T-helper 1 cell treated with Interleukin-12 subunit alpha and Interleukin-12 subunit beta and Interleukin-4 antibody, amounts not matched to agents 30 ng/mL and 1 ng/mL, for 36 hours (primary cell): ENCODE measurements around the gene FAM228B. TPM values are rescaled to one million over a fixed set of nuclear protein-coding genes. Genes with fewer than 3 reads are reported as not detected.
"Not testable (repeated sequence)": the region's sequence is repeated elsewhere in the genome, so short reads cannot be mapped to it uniquely, and the experiment has no call there.

Source experiments
- intact Hi-C: fragments of 100-400 bp; cut with micrococcal nuclease; formaldehyde crosslinking; loops from one replicate; pipeline ENCODE4 v1.15.1; 2024
- total RNA-seq: library from RNA; stranded (reverse); gene quantifications from 2 replicates; pipeline ENCODE4 v1.2.3, GENCODE V29; 2022

Gene FAM228B
- total RNA-seq, 1 donor from 2014 or later, result 10.1 TPM

DNA sequence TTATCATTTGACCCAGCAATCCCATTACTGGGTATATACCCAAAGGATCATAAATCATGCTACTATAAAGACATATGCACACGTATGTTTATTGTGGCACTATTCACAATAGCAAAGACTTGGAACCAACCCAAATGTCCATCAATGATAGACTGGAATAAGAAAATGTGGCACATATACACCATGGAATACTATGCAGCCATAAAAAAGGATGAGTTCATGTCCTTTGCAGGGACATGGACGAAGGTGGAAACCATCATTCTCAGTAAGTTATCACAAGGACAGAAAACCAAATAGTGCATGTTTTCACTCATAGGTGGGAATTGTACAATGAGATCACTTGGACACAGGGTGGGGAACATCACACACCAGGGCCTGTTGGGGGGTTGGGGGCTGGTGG, 22.5 kb upstream of the FAM228B start:
- intact Hi-C loops, result not testable (repeated sequence)

DNA sequence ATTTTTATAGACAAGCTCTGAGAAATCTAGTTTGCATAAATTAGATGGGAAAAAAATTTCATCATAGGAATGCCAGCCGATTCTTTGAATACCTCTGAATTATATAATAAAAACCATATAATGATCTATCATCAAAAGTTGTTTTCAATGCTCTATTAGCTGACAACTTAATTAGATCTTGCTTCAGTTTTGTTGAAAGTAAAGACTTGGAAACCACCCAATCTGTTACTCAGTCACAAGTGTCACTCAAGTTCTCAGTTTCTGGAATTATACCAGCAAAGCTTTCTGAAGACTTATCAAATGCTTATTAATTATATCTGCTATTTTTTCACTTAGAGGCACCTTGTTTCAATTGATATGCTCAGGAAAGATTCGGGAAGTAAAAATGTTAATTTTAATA, 21.3 kb upstream of the FAM228B start:
- intact Hi-C loops, result no loop called here

DNA sequence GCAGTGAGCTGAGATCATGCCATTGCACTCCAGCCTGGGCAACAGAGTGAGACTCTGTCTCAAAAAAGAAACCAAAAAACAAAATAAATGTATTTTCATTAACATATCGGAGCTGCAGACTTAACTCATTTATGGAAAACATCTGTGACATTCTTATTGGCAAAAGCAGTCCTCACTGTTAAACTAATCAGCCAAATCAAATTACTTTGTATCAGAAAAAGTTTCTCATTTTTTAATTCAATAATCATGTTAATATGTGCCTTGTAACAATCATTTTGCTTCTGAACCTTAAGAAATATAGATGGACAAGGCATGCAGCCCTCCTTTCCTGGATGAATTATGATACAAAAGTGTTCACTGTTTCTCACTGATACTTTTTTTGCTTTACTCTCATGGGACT, 20.6 kb upstream of the FAM228B start:
- intact Hi-C loops, result no loop called here

DNA sequence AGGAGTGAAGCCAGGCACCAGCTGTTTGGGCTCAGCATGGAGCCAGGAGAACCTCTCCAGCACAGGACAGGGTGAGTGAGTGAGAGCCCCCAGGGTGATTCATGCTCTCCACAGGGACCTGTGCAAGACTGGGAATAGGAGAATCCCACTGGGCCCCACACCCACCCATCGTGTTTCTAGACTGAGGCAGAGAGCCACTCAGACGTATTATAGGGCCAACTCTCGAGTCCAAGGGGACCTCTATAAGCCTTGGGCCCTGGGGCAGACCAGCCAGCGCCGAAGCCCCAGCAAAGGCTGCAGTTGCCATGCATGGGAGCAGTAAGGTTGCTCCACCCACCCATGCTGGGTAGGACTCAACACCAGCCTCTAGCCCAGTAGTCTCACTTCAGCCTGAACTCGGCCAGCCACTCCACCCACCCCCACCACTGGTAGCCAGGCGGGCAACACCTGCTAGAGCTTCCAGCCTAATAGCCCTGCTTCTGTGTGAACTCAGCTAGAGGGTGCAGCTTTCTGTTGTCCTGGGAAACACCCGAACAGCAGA, 19.1 kb upstream of the FAM228B start:
- intact Hi-C loops, result no loop called here

DNA sequence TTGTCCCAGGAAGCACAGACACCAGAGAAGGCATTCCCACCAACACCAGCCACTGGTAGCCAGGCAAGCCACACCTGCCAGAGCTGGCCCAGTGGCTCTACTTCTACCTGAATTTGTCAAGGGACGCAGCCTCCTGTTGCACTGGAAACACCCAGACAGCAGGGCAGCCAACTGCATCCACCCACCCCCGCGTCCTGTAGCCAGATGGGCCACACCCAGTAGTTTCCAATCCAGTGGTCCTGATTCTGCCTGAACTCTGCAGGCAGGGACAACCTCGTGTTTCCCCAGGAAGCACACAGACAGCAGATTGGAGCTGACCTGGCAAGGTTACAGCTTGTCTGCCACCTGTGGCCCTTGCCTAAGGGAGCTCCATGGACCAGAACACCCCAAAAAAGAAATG, 18.4 kb upstream of the FAM228B start:
- intact Hi-C loops, result no loop called here

DNA sequence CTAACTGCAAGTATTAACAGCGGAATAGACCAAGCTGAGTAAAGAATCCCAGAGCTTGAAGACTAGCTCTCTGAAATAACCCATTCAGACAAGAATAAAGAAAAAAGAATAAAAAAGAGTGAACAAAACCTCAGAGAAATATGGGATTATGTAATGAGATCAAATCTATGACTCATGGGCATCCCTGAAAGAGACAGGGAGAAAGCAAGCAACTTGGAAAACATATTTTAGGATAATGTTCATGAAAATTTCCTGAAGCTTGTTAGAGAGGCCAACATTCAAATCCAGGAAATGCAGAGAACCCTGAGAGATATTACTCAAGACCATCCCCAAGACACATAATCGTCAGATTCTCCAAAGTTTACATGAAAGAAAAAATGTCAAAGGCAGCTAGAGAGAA, 17.5 kb upstream of the FAM228B start:
- intact Hi-C loops, result no loop called here

DNA sequence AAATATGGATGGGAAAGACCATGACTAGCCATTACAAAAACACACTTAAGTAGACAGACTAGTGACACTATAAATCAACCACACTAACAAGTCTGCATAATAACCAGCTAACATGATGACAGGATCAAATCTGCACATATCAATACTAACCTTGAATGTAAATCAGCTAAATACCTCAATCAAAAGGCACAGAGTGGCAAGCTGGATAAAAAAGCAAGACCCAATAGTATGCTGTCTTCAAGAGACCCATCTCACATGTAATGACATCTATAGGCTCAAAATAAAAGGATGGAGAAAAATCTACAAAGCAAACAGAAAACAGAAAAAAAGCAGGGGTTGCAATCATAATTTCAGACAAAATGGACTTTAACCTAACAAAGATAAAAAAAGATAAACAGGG, 16.5 kb upstream of the FAM228B start:
- intact Hi-C loops, result no loop called here

DNA sequence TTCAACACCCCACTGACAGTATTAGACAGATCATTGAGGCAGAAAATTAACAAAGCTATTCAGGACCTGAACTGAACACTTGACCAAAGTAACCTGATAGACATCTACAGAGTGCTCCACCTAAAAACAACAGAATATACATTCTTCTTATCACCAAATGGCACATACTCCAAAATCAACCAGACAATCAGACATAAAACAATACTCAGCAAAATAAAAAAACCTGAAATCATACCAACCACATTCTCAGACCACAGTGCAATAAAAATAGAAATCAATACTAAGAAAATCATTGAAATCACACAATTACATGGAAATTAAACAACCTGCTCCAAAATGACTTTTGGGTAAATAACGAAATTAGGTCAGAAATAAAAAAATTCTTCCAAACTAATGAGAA, 15.9 kb upstream of the FAM228B start:
- intact Hi-C loops, result no loop called here

DNA sequence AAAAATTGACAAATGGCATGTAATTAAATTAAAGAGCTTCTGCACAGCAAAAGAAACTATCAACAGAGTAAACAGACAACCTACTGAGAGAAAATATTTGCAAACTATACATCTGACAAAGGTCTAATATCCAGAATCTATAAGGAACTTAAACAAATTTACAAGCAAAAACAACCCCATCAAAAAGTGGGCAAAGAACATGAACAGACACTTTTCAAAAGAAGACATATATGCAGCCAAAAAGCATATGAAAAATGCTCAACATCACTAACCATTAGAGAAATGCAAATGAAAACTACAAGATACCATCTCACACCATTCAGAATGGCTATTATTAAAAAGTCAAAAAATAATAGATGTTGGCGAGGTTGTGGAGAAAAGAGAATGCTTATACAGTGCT, 13.8 kb upstream of the FAM228B start:
- intact Hi-C loops, result not testable (repeated sequence)

DNA sequence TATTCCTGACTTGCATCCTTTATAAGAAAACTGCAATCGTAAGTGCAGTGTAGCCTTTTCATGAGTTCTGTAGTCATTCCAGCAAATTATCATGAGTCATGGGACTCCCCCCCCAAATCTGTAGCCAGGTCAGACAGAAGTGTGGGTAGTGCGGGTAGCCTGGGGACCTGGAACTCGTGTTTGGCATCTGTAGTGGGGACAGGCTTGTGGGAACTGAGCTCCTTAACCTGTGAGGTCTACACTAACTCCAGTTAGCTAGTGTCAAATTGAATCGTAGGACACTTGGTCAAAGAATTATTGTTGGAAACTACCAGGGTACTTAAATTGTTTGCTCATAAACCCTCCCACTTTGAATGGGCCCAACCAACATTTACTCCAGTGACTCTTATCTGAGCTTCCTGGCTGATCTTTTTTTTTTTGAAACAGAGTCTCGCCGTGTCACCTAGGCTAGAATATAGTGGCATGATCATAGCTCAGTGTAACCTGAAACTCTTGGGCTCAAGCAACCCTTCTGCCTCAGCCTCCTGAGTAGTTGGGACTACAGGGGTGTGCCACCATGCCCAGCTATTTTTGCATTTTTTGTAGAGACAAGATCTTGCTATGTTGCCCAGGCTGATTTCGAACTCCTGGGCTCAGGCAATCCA, 12.5 kb upstream of the FAM228B start:
- intact Hi-C loops, result no loop called here

DNA sequence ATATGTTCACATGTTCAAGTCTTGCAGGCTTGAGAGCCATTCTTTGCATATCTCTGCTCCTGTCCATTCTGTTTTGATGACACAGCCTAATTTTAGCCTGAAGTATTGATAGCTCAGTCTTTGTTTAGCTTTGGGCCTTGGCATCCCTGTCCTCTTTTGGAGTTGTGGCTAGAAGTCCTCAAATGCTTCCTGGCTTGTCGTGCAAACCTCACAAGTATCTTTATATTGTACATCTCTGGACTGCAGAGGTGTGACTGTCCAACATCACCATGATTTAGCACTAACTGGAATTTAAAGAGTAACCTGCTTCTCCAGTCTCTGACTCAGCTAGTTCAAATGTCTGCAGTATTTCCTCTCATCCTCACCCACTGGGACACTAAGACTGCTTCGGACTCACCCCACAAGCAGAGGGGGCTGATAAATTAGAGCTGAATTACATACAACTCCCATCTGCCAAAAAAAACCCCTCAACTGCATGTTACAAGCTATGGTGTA, 11.8 kb upstream of the FAM228B start:
- intact Hi-C loops, result no loop called here

DNA sequence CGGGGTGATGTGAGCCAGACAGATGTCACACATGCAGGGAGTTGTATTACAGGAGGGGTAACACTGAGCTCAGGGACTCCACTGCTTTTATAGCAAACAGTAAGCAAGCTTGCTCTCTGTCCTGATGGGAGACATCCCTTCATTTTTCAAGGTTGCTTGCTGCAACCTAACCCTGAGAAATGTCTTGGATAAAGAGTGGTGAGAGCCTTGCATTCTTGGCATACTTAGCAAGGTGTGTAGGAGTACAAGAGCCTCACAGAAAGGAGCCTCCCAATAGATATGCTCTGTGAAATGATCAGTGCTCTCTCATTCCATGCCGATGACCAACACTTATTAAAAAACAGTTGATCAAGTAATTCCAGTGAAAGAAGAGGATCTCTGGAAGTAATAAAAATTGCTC, 8.2 kb upstream of the FAM228B start:
- intact Hi-C loops, result no loop called here

DNA sequence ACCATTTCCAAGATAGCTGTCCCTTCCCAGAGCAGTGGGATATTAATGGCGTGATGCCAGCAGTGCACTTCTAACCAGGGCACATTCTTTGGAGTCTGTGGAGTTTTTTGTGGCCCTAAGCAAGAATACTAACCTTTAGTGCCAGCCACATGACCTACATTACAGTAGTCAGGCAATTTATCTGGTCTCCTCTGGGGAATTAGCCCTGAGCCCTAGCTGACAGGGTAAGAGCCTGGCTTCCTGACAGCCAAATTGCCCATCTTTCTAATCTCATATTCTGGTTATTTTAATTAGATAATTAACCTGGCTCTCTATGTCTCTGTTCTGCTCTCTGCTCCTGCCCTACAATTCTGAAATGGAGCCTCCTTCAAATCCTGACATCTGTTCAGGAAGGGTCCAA, 5.4 kb upstream of the FAM228B start:
- intact Hi-C loops, result no loop called here

DNA sequence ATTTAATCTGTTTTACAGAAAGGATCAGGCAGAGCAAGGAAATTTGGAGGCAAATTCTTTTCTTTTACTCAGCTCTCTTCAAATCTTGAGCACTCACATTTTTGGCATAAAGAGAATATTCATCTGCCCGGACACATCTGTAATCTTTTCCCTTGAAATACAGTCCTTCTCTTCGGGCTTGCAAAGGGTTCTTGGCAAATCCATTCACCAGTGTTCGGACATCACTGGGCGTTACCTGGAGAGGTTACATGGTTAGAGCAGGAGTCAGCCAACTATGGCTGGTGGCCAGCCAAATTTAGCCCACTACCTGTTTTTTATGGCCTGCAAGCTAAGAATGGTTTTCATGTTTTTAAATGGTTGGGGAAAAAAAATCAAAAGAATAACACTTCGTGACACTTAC, 2.2 kb upstream of the FAM228B start:
- intact Hi-C loops, result no loop called here

DNA sequence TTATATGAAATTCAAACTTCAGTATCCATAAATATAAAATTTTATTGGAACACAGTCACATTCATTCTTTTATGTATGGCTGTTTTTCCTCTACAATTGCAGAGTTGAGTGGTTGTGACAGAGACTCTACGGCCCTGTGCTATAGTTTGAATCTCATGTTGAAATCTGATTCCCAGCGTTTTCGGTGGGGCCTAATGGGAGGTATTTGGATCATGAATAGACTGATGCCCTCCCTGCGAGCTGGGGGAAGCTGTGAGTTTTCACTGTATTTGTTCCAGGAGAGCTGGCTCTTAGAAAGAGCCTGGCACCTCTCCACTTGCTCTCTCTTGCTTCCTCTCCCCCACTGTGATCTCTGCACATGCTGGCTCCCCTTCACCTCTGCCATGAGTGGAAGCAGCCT, 1.8 kb upstream of the FAM228B start:
- intact Hi-C loops, result no loop called here

DNA sequence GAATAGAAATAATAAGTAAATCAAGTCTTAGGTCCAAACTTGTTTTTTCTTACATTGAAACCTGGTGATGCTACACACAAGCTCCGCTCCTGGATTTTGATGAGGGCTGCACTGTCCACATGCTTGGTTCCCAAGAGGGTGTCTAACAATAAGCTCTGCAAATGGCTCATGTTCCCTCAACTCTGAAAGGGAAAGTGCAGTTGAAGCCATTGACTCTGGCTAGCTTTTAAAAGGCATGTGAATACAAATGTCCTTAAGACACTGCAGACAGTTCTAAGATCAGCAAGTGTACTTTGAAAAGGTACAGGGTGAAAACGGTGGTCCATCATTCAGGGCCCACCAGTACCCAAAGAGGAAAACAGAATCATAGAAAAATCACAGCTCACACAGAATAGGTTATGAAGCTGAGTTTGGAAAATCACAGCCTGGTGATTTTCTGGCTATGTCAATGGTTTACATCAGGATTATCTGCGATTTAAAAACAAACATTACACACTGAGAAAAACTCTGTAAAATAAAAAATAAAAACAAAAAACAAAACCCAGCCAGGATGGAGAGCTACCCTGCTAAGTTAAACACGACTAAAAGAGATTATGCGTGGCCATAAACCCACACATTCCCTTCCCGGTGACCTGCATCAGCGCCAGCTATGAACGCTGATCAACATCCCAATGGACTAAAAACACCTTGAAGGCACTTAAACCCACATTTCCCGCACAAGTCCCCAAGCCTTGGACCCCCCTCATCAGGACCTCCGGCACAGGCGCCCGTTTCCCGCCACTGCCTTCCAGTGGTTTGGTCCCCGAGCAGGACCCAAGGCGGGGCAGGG, 689 bp upstream of the FAM228B start:
- intact Hi-C loops, result loop anchor here (1.0 to 2.0 kb wide), 4 partner anchors 38 to 184 kb away; partner anchors contain the start of genes SF3B6, TP53I3 and WDCP

DNA sequence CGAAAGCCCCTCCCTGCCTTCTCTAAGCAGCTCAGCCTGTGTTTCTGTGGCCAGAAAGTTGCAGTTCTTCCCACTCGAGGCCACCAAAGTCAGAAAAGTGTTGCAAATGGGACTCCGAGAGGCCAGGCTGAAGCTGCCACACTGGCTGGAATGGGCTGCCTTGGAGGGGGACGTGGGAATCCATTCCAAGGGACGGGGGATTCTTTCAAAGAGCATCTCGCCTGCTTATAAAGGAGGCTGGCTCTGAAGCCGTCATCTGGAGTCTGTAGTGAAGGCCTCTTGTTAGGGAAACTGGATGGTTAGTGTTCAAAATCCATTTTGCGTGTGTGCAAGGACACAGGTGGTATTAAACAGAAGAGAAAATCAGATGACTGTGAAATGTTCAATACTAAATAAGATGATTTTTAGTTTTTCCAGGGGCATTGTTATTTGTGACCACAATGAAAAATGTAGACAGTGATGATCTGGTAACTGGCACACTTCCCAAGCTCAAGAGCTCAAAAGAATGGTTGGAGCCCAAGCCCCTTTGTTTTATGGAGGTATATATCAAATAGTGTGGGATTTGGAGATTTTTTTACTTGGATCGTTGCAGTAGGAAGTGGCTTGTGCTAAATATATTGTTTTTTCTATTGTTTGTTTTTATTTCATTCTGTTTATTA, 782 bp downstream of the FAM228B start:
- intact Hi-C loops, result loop anchor here (1.0 to 2.0 kb wide), 4 partner anchors 39 to 197 kb away; partner anchors contain the start of genes ATAD2B, SF3B6, TP53I3 and WDCP

DNA sequence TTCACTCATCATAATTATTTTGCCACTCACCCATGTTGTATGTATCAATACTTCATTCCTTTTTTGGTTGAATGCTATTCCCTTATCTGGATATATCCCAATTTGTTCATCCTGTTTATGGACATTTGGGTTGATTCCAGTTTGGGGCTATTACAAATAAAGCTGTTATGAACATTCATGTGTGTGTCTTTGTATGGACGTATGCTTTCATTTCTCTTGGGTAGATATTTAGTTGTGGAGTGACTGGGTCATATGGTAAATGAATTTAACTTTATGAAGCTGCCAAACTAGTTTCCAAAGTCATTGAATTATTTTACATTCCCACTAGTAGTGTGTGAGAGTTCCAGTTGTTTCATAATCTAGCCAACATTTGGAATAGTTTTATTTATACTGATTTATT, 2.7 kb downstream of the FAM228B start:
- intact Hi-C loops, result loop anchor here (2.0 kb wide), 1 partner anchor 199 kb away; the partner anchor contains the start of gene ATAD2B

DNA sequence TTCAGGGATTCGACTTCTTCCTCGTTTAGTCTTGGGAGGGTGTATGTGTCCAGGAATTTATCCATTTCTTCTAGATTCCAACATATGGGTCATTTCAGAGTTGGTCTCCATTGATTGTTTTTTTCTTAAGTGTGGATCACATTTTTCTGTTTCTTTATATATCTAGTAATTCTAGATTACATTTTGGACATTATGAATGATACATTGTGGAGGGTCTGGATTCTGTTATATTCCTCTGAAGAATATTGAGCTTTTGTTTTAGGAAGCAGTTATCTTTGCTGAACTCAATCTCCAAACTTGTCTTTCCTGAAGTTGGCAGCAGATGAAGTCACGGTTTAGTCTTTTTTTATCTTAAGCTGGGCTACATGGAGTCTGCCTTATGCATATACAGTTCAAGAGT, 9.3 kb downstream of the FAM228B start:
- intact Hi-C loops, result no loop called here

DNA sequence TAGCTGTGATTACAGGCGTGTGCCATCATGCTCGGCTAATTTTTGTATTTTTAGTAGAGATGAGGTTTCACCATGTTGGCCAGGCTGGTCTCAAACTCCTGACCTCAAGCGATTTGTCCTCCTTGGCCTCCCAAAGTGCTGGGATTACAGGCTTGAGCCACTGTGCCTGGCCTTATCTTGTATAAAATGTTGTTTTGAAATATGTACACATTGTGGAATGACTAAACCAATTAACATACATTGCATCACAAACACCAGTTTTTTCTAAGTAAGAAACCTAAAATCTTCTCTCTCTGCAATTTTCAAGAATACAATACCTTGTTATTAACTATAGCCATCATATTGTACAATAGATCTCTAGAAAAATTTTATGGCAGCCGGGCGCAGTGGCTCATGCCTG, 17.0 kb downstream of the FAM228B start:
- intact Hi-C loops, result not testable (repeated sequence)

DNA sequence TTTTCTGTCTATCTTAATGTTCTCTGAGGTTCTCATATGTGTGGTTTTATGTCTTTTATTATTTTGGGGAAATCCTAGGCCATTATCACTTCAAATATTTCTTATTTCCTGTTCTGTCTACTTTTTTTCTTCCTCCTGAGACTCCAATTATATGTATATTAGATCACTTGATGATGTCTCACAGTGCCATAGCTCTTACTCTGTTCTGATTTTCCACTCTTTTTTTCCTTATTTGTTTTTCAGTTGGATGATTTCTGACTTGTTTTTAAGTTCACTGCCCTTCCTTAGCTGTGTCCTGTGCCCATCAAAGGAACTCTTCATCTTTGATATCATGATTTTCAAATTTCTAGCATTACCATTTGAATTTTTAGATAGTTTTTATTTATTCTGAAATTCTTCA, 24.1 kb downstream of the FAM228B start:
- intact Hi-C loops, result no loop called here
